Adrenal gland (tissue), 12 donors: ENCODE results near the gene MAP3K8. TPM values are rescaled to one million over a fixed set of nuclear protein-coding genes. Genes with fewer than 3 reads are reported as not detected.
A peak's percentile ranks its signal among the peaks of the same experiment; 100 is the strongest.

ENCODE experiments used
- DNase-seq, 7 donors: peaks; one replicate each; pipeline ENCODE4 v3.0.0-alpha.2; 2019 to 2020
- H3K27ac ChIP-seq, 5 donors: fragments of 200-600 bp; sonication (generic) in 4 of 5; 1 replicate in 3 of 5; 2 replicates in 2 of 5; pipeline versions ENCODE4 v1.5.1 to v1.8.0; 2016 to 2020; ENCODE audit warnings: mild to moderate bottlenecking in 1 of 5
- H3K27me3 ChIP-seq: fragments of 200-600 bp; 2 replicates; pipeline ENCODE4 v1.8.0; 2021
- H3K36me3 ChIP-seq, 2 donors: fragments of 200-600 bp; replicated peaks in 1 of 2; 1 replicate in 1 of 2; 2 replicates in 1 of 2; pipeline versions ENCODE4 v1.5.1 to v1.8.0; 2018 to 2022
- H3K4me1 ChIP-seq, 2 donors: fragments of 200-600 bp; replicated peaks in 1 of 2; 1 replicate in 1 of 2; 2 replicates in 1 of 2; pipeline versions ENCODE4 v1.5.1 to v1.8.0; 2018 to 2021
- H3K4me3 ChIP-seq, 4 donors: fragments of 200-600 bp; sonication (generic) in 3 of 4; one replicate each; pipeline ENCODE4 v1.5.1; 2016 to 2018
- H3K9me3 ChIP-seq, 3 donors: fragments of 200-600 bp; sonication (generic) in 1 of 3; replicated peaks in 1 of 3; 1 replicate in 2 of 3; 2 replicates in 1 of 3; pipeline versions ENCODE4 v1.5.1 to v1.8.0; 2016 to 2021
- CTCF ChIP-seq, 6 experiments: fragments of 450-650 bp in 4 of 6; fragments of 200-600 bp in 2 of 6; sonication (generic) in 1 of 6; IDR thresholded peaks; 1 replicate in 5 of 6; 2 replicates in 1 of 6; pipeline versions ENCODE4 v1.5.1 to v1.8.0; 2016 to 2021; ENCODE audit warnings: antibody characterized with exemption in 6 of 6, mild to moderate bottlenecking in 2 of 6, moderate library complexity in 1 of 6
- POLR2A ChIP-seq, 2 donors: fragments of 450-650 bp; IDR thresholded peaks; one replicate each; pipeline ENCODE4 v1.6.1; 2017; ENCODE audit warnings: antibody characterized with exemption in 2 of 2, mild to moderate bottlenecking in 2 of 2, moderate library complexity in 1 of 2
- WGBS, 4 donors: extraction: QIAGEN DNeasy Blood & Tissue Kit in 2 of 4; methylation state at CpG; one replicate each; pipeline versions ENCODE4 v1.1.5 to v1.1.7; 2013 to 2017; 5-methylcytosine and 5-hydroxymethylcytosine counted together
- intact Hi-C, 2 donors: fragments of 100-400 bp; cut with DNase I; formaldehyde crosslinking; loops; one replicate each; pipeline versions ENCODE4 v1.14.1 to v1.15.0; 2022 to 2023
- polyA plus RNA-seq, 3 donors: library from polyadenylated mRNA; stranded (reverse); fragments of 200-250 nt in 2 of 3; fragments of 350-450 nt in 1 of 3; fragmentation: Illumina TruSeq in 1 of 3; extraction: RNeasy Lipid Tissue Mini Kit (QIAGEN cat#74804) in 1 of 3; gene quantifications; one replicate each; pipeline ENCODE4 v1.2.3, GENCODE V29; 2013 to 2014
- total RNA-seq, 9 donors: library from RNA; depleted of rRNA in 4 of 9; stranded (reverse); fragments of >200 nt in 4 of 9; fragments of 120-200 nt in 1 of 9; fragmentation: NEBNext Ultra II Directional in 1 of 9; extraction: Animal tissue kit (Norgen Biotek cat#: 25700) in 1 of 9; gene quantifications; one replicate each; pipeline versions ENCODE4 v1.1.0 to v1.2.4, GENCODE V29; 2013 to 2023
- donor health status: healthy with polysubstance abuse.
- donor health status: Bipolar disorder and iron deficiency.
- donor health status: DM: yes; HTN: yes; CAD: no.
- donor health status: DM: no; HTN: no; CAD: no.
- donor health status: DM: no; HTN: no; CAD: no.
- donor health status: DM: yes; HTN: yes; CAD: no.

The MAP3K8 gene
- total and polyA plus RNA-seq, 12 donors: 2.0 to 58.0 (median 20.1) TPM

GRCh38 chr10:30447125-30447799, 13.3 kb downstream of the MAP3K8 start:
- WGBS, 4 donors: 89 to 90% (median 89%) methylated on average over 10 of the region's 10 CpGs
- Histone ChIP-seq H3K27me3 (no peaks in the 10 kb centered on the region), H3K9me3 (no peaks in the 10 kb centered on the region), H3K36me3 (peaks cover 0 to 58% of the 10 kb centered on the region in 2 donors), H3K27ac (no peak overlapping the region), H3K4me1 (peaks cover 0 to 20% of the 10 kb centered on the region in 2 donors), H3K4me3 (no peak overlapping the region)
- no peak for DNase-seq
- TF ChIP-seq POLR2A (IDR thresholded peaks at IDR 0.05) (no peak), CTCF (IDR thresholded peaks at IDR 0.05) (no peak)
- intact Hi-C loops: no loop called here

GRCh38 chr10:30448092-30448491, 14.1 kb downstream of the MAP3K8 start:
- H3K4me3 ChIP-seq: no peak overlapping the region
- 78 to 100% (median 86%) methylated on average over 1 of the region's 1 CpG for WGBS, 4 donors

GRCh38 chr10:30453764-30454527, 20.0 kb downstream of the MAP3K8 start:
- H3K4me1 ChIP-seq: peaks cover 9 to 47% of the 10 kb centered on the region in 2 donors
- intact Hi-C loops: no loop called here
- no peak overlapping the region for H3K4me3 ChIP-seq
- H3K36me3 ChIP-seq: peaks cover 0 to 68% of the 10 kb centered on the region in 2 donors
- H3K9me3 ChIP-seq: no peaks in the 10 kb centered on the region
- no peak for TF ChIP-seq POLR2A (IDR thresholded peaks at IDR 0.05)
- no peak for TF ChIP-seq CTCF (IDR thresholded peaks at IDR 0.05)
- 86 to 92% (median 89%) methylated on average over 6 of the region's 6 CpGs for WGBS, 4 donors
- DNase-seq: no peak
- no peaks in the 10 kb centered on the region for H3K27me3 ChIP-seq
- H3K27ac ChIP-seq: peak overlapping the region in 4 of 5 donors; percentile 12 to 84 (median 62)

More at GRCh38 chr10:30448092-30448491, 14.1 kb downstream of the MAP3K8 start:
- Histone ChIP-seq H3K27ac (no peak overlapping the region), H3K4me1 (peaks cover 0 to 19% of the 10 kb centered on the region in 2 donors), H3K9me3 (no peaks in the 10 kb centered on the region), H3K36me3 (peaks cover 0 to 63% of the 10 kb centered on the region in 2 donors), H3K27me3 (no peaks in the 10 kb centered on the region)
- intact Hi-C loops: no loop called here
- TF ChIP-seq CTCF (IDR thresholded peaks at IDR 0.05) (no peak), POLR2A (IDR thresholded peaks at IDR 0.05) (no peak)
- no peak for DNase-seq

- 39 to 50% (median 44%) methylated on average over 3 of the region's 3 CpGs for WGBS, 4 donors
- H3K4me1 ChIP-seq: peaks cover 9 to 47% of the 10 kb centered on the region in 2 donors
- H3K36me3 ChIP-seq: peaks cover 0 to 68% of the 10 kb centered on the region in 2 donors
Measured at GRCh38 chr10:30454744-30455510, 20.9 kb downstream of the MAP3K8 start.

More at GRCh38 chr10:30454744-30455510, 20.9 kb downstream of the MAP3K8 start:
- Histone ChIP-seq H3K9me3 (no peaks in the 10 kb centered on the region), H3K27me3 (no peaks in the 10 kb centered on the region), H3K4me3 (no peak overlapping the region), H3K27ac (peak overlapping the region in 4 of 5 donors; percentile 12 to 87 (median 62))
- no peak for TF ChIP-seq CTCF (IDR thresholded peaks at IDR 0.05)
- TF ChIP-seq POLR2A (IDR thresholded peaks at IDR 0.05): no peak
- intact Hi-C loops: no loop called here
- no peak for DNase-seq
